Activated CD4-positive, alpha-beta T cell treated with anti-CD3 and anti-CD28 coated beads for 4 hours (primary cell): ENCODE measurements around the gene DNASE2.

ENCODE experiments used
- DNase-seq, 2 donors: peaks; one replicate each; pipeline ENCODE4 v3.0.0-alpha.2; 2020

DNASE2 gene

GRCh38 chr19:12886651-12886968, 5.4 kb upstream of the DNASE2 start:
- DNase-seq = no peak

- no peak for DNase-seq
Observed at GRCh38 chr19:12885749-12886650, 4.8 kb upstream of the DNASE2 start.

DNA sequence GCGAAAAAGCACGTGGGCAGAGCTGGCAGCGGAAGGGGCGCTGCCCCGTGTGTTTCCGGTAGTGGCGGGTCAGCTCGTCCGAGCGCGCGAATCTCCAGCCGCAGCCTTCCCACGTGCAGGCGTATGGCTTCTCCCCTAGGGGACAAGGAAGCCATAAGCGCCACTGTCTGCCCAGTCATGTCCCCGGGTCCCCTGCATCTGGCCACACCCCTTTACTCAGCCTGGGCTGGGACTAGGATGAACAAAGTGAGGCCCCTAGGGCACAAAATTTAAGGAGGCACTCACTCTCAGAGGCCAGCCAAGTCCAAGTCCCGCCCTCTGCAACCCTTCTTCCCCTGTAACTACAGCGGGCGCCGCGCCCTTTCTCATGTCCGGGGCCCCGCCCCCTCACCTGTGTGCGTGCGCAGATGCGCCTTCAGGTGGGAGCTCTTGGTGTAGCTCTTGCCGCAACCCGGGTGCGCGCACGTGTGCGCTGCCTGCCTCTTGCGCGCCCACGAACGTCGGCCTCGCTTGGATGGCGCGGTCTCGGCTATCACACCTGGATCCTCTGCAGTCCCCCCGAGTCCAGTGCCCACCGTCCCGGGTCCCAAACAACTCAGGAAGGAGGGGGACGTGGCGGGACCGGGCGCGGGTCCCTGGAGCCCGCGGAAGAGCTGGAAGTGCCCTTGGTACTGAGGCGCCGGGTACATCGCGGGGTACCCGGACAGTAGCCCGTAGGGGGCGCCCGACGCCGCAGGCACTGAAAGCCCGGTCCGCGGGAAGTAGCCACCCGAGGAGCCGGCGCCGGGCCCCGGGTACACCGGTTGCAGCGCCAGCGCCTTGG, 3.9 kb upstream of the DNASE2 start:
- DNase-seq = peak; percentile 86 to 89

GRCh38 chr19:12884627-12884925, 3.3 kb upstream of the DNASE2 start:
- no peak for DNase-seq

- DNase-seq = no peak
Observed at GRCh38 chr19:12884202-12884601, 3.0 kb upstream of the DNASE2 start.

DNA sequence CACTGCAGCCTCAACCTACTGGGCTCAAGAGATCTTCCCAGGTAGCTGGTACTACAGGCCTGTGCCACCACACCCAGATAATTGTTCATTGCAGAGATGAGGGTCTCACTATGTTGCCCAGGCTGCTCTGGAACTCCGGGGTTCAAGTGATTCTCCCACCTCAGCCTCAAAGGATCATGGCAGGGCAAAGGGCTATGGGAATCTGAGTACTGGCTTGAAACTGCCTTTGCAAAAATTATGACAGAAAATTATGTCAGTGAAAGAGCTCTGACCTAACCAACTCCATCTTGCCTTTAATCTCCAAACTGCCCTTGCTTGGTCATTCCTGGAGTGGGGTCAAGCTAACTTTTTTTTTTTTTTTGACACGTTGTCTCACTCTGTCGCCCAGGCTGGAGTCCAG, 1.3 kb upstream of the DNASE2 start:
- DNase-seq = no peak

DNA sequence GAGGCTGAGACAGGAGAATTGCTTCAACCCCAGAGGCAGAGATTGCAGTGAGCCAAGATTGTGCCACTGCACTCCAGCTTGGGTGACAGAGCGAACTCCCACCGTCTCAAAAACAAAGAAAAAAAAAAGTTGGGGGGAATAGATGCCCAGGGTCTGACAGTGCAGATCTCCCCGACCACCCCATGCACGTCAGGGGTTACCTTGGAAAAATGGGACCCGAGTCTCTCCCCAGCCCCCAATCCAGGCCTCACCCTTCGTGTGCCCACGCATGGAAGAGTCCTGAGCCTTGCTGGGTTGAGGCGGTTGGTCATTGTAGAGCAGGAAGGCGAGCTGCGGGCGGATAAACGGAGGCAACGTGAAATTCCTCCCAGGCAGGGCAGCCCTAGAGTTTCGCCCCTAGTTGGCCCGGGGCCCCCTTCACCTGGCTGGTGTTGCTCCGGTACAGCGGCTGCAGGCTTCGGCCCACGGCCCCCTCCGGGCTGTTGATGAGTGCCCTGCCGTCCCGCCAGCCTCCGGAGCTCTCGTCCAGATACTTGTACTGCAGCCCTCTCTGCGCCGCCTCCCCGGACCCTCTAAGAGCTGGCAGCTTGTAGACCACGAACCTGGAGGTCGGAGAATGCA, 588 bp downstream of the DNASE2 start:
- no peak for DNase-seq

- DNase-seq = no peak
Observed at GRCh38 chr19:12875086-12875485, 6.2 kb downstream of the DNASE2 start.

- no peak for DNase-seq
Observed at GRCh38 chr19:12873891-12874745, 7.1 kb downstream of the DNASE2 start.

- peak in 1 of 2 donors; percentile 69 for DNase-seq
Observed at GRCh38 chr19:12872941-12873890, 8.0 kb downstream of the DNASE2 start.

DNA sequence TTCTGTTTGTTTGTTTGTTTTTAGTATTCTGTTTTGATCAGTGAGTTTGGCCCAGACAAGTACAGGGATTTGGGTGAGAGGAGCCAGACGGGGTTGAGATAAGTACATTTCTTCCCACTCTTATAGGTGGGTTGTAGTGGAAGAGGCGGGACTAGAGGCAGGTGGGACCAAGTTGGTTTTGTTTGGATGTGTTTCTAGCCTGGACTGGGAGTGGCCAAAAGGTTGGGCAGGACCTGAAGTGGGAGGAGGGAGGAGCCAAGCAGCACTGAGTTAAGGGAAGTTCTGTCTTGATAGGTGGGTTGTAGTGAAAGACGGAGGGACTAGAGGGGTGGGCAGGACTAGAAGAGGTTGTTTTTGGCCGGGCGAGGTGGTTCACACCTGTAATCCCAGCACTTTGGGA, 9.0 kb downstream of the DNASE2 start:
- no peak for DNase-seq

- DNase-seq = no peak
Observed at GRCh38 chr19:12871681-12872080, 9.6 kb downstream of the DNASE2 start.

GRCh38 chr19:12868540-12869112, 12.6 kb downstream of the DNASE2 start:
- DNase-seq = no peak

DNA sequence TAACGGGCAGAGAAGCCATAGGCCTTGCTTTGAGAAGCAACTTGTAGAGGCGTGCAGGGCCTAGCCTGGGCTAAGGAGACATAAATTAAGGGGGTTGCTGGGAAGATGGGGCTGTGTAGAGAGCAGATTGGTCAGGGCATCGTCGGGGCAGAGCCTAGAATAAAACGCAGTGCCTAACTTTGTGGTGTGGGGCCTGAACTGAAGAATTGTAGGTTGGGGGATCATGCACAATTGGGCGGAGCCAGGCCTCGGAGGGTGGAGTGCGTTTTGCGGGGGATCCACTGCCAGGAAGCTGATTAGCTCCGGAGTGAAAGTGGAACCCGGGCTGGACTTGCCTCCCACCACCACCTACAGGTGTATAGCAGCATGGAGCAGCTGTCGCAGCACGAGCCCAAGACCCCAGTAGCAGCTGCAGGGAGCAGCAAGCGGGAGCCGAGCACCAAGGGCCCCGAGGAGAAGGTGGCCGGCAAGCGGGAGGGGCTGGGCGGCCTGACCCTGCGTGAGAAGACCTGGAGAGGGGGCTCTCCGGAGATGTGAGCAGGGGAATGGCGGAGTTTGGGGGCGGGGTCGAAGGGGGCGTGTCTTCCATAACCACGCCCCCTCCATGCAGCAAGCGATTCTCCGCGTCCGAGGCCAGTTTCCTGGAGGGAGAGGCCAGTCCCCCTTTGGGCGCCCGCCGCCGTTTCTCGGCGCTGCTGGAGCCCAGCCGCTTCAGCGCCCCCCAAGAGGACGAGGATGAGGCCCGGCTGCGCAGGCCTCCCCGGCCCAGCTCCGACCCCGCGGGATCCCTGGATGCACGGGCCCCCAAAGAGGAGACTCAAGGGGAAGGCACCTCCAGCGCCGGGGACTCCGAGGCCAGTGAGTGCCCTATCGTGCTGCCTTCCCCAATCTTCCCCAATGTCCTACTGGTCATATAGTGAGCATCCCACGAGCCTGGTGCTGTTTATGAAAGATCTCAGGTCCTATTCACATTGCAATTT, 13.8 kb downstream of the DNASE2 start:
- peak; percentile 42 to 43 for DNase-seq

DNA sequence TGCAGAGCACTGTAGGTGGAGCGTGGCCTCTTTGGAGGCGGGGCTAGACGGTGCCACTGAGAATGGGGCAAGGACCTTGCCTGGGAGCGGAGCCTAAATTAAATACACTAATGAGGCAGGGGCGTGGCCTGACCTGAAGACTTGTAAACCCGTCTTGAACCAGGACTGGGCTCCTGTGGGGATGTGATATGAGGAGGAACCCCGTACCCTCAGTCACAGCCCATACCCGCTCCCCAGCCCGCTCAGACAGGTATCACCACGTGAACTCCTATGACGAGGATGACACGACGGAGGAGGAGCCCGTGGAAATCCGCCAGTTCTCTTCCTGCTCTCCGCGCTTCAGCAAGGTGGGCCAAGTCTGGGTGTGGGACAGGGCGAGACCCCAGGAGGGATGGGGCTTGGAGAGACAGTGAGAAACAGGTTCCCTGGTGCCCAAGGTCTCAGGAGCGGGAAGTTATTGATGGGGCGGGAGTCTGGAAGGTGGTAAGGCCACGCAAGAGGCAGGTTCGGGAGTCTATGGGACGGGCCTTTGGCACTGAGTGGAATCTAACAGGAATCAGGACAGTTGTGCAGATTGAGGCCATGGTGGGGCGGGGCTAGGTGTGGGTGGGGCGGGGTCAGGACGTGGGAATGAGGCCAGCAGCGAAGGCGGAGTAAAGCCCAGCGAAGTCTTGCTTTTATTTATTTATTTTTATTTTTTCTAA, 14.7 kb downstream of the DNASE2 start:
- no peak for DNase-seq

DNA sequence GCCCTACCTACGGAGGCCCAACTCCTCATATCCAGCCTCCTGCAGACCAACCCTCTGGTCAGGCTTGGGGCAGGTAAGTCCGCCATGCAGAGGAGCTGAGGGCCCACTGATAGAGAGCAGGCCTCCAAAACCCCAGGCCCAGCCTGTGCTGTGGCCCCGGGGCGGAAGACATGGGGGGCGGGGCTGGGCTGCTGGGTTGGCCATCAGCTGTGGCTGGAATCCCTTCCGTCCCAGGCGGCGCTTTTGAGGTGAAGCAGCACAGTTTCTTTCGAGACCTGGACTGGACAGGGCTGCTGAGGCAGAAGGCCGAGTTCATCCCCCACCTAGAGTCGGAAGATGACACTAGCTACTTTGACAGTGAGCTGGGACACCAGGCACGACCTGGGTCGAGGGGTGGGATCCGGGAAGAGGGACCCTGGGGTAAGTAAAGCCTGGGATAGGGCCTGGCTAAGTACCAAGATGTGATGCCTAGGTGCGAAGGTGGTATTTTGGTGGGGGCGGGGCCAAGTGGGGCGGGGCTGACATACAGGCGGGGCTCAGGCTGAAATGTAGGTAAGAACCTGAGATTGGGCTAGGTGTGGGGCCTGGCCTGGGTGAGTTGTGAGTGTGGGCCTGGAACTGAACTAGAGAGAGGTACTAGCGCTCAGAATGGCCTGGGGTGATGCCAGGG, 15.4 kb downstream of the DNASE2 start:
- DNase-seq = no peak

- DNase-seq = no peak
Observed at GRCh38 chr19:12864721-12865715, 16.2 kb downstream of the DNASE2 start.

- no peak for DNase-seq
Observed at GRCh38 chr19:12864143-12864542, 17.1 kb downstream of the DNASE2 start.
